Fibroblast of skin of right quadriceps (primary cell): ENCODE results near the gene SLC1A5.
"Not testable (repeated sequence)": the region's sequence is repeated elsewhere in the genome, so short reads cannot be mapped to it uniquely, and the experiment has no call there.

Experiments used
- DNase-seq: peaks from one replicate; pipeline ENCODE4 v3.0.0-alpha.2; 2013

SLC1A5 gene

GRCh38 chr19:46798713-46799112, 10.3 kb upstream of the SLC1A5 start:
- DNase-seq = no peak

DNA sequence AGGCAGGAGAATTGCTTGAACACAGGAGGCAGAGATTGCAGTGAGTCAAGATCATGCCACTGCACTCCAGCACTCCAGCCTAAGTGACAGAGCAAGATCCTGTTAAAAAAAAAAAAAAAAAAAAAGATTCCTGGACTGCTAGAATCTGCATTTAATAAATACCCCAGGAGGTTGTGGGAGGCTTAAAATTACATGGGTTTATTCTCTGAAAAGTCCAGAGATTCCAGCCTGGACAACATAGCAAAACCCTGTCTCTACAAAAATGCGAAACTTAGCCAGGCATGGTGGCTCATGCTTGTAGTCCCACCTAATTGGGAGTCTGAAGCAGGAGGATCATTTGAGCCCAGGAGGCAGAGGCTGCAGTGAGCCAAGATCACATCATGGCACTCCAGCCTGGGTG, 9.5 kb upstream of the SLC1A5 start:
- DNase-seq = no peak

GRCh38 chr19:46791944-46792343, 3.5 kb upstream of the SLC1A5 start:
- peak; percentile 49 for DNase-seq

- no peak for DNase-seq
These were observed 977 bp upstream of the SLC1A5 start for GRCh38 chr19:46789371-46789770.

- DNase-seq = no peak
These were observed 559 bp upstream of the SLC1A5 start for GRCh38 chr19:46788968-46789338.

DNA sequence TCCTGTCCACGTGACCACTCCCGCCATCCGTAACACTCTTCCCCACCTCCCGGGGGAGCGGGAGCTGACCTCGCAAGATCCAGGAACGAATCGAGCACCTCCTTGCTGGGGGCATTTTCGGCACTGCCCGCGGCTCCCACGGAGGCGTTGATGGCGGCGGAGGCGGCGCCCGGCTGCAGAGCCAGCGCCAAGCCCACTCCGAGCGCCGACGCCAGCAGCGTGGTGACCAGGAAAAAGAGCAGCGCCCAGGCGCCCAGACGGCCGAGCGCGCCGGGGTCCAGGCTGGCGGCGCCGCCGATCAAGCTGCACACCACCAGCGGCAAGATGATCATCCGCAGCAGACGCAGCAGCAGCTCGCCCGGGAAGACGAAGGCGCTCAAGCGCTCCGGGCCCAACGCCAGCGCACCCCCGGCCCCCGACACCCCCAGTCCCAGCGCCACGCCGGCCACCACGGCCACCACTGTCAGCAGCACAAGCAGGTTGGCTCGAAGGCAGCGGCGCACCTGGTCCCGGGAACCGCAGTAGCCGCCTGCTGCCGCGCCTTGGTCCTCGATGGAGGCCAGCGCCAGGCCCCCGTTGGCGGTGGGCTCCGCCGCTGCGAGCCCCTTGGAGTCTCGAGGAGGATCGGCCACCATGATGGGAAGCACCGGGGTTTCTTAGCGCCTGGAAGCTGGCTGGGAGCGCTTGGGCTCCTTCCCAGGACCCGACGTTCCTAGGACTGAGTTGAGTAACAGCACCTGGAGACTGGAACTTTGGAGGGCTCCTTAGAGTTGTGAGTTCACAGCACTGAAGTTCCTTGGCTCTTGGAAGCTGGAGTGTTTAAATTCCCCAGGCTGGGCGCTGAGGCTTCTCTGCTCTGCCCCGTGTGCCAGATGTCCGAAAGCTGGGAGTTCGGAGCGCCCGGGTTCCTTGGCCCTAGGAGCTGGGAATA, 798 bp downstream of the SLC1A5 start:
- DNase-seq = peak; percentile 77

DNA sequence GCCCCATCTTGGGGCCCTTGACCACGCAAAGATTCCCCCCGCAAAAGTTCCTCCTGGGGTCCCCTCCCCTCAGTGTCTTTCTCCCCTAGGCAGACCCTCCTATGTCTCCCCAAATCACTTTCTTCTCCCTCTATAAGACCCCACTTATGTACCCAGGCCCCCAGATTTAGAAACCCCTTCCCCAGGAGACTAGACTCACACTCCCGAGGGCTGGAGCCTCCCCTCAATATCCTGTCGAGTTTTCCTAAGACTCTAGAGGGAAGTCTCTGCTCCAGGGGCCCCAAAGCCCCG, 1.4 kb downstream of the SLC1A5 start:
- DNase-seq = no peak

GRCh38 chr19:46786236-46787039, 2.0 kb downstream of the SLC1A5 start:
- DNase-seq = peak; percentile 88

DNA sequence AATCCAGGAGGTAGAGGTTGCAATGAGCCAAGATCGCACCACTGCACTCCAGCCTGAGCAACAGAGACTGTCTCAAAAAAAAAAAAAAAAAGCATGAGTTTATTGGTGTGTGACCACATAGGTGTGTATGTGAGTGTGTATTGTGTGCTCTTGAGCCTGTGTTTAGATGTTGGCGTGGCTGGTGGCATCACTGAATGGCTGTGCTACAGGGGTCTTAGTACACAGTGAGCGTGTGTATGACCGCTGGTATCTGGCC, 2.5 kb downstream of the SLC1A5 start:
- DNase-seq = no peak

DNA sequence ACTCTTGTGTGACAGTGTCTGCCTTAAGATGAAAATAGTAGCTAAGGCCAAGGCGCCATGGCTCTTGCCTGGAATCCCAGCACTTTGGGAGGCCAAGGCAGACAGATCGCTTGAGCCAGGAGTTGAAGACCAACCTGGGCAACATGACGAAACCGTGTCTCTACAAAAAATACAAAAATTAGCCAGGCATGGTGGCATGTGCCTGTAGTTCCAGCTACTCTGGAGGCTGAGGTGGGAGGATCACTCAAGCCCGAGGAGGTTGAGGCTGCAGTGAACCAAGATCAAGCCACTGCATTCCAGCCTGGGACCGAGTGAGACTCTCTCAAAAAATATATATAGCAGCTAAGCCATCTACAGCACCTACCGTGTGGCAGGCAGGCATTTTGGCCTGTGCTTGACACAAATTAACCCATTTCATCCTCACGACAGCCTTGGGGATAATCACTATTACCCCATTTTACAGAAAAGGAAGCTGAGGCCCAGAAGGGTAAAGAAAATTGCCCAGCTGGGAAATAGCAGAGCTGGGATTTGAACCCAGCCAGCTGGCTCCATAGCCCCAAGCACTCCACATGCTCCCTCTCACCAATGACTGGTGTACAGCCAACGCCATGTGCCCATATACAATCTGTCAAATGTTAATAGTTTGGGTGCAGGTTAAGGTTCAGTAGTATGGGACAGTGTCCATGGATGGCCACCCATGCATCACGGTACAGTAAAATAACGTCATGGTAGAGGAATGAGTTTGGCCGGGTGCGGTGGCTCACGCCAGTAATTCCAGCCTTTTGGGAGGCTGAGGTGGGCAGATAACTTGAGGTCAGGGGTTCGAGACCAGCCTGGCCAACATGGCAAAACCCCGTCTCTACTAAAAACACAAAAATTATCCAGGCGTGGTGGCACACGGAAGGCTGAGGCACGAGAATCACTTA, 3.1 kb downstream of the SLC1A5 start:
- DNase-seq = no peak

GRCh38 chr19:46784262-46785053, 3.9 kb downstream of the SLC1A5 start:
- peak; percentile 96 for DNase-seq

GRCh38 chr19:46783670-46784069, 4.7 kb downstream of the SLC1A5 start:
- DNase-seq = no peak

DNA sequence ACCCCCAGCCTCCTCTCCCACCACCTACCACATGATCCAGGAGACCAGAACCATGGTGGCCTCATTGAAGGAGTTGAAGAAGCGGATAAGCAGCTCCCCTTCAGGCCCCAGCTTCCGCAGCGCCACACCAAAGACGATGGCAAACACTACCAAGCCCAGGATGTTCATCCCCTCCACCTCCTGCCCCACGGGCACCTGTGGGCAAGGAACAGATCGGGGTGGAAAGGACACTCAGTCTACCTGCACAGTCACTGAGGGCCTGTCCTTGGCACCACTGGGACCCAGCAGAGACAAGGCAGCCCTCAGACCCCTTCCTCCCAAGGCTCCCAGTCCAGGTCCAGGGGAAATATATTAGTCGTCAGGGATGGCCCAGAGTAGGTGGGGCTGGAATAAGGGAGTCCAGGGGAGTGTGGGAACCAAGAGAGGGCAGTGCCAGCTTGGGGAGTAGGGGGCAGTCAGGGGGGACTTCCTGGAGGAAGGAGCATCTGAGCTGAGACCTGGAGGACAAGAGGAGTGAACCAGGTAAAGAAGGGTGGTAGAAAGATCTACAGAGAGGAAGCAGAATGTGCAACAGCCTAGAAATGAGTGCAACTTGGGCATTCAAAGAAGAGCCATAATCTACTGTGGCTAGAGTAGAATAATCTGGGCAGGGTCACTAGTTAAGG, 5.9 kb downstream of the SLC1A5 start:
- DNase-seq = no peak

DNA sequence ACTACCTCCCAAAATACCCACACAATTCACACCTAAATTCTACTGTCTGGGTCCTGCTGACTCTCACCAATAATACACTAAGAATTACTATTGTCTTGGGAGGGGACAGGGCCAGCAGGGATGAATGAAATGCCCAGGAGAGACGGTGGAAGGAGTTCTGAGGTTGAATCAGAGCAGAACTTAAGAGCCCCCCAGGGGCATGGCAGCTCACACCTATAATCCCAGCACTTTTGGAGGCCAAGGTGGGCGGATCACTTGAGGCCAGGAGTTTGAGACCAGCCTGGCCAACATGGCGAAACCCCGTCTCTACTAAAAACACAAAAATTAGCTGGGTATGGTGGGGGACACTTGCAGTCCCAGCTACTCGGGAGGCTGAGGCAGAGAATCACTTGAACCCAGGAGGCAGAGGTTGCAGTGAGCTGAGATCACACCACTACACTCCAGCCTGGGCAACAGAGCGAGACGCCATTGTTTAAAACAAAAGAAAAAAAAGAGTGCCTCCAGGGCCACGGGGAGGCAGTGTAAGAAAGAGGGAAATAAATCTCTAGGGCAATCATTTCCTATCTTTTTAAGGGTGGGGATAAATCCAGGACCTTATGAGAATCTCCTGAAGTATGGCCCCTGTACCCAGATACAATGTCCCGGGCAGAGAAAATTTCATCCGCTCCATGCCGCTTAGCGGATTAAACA, 10.3 kb downstream of the SLC1A5 start:
- DNase-seq = not testable (repeated sequence)

DNA sequence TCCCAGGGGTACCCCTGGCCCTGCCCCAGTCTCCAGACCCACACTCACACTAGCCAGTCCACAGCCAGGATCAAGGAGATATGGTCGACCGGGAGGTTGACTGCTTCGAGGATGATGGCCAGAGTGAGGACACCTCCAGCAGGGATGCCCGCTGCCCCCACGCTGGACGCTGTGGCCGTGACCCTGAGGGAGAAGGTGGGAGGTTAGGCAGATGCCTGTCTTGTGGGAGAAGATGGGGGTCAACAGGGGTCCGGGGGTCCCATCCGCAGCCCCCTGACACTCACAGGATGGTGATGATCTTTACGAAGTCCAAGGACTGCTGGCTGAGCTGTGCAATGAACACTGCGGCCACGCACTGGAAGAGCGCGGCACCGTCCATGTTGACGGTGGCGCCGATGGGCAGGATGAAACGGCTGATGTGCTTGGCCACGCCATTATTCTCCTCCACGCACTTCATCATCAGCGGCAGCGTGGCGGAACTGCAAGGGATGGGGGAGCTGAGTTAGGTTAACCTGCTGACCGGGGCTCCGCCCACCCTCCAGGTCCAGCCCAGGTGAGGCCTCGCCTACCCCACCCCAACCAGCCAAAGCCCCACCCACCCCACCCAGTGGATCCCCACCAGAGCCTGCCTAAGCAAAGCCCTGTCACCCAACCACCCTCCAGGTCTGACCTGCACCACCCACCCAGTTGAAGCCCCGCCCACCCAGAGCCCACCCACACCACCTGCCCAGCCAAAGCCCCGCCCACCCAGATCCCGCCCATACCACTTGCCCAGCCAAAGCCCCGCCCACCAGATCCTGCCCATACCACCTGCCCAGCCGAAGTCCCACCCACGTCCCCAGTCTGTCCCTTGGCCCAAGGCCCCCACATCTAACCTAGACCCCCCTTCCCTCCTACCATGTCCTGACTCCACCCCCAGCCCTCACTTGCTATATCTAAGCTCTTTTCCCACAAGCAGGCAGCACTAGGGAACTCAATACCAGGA, 11.2 kb downstream of the SLC1A5 start:
- no peak for DNase-seq

- no peak for DNase-seq
These were observed 12.6 kb downstream of the SLC1A5 start for GRCh38 chr19:46775642-46776258.

DNA sequence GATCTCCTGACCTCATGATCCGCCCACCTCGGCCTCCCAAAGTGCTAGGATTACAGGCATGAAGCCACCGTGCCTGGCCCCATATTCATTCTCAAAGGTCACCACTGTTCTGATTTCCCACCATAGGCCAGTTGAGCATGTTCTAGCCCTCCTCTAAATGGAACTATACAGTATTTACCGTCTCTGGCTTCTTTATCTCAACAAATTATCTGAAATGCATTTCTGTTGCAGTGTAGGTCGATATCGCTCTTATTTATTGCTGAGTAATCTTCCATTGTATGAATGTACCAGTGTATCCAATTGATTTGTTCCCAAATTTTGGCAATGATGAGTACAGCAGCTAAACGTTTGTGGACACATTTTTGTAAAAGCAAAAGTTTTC, 15.4 kb downstream of the SLC1A5 start:
- DNase-seq = no peak

DNA sequence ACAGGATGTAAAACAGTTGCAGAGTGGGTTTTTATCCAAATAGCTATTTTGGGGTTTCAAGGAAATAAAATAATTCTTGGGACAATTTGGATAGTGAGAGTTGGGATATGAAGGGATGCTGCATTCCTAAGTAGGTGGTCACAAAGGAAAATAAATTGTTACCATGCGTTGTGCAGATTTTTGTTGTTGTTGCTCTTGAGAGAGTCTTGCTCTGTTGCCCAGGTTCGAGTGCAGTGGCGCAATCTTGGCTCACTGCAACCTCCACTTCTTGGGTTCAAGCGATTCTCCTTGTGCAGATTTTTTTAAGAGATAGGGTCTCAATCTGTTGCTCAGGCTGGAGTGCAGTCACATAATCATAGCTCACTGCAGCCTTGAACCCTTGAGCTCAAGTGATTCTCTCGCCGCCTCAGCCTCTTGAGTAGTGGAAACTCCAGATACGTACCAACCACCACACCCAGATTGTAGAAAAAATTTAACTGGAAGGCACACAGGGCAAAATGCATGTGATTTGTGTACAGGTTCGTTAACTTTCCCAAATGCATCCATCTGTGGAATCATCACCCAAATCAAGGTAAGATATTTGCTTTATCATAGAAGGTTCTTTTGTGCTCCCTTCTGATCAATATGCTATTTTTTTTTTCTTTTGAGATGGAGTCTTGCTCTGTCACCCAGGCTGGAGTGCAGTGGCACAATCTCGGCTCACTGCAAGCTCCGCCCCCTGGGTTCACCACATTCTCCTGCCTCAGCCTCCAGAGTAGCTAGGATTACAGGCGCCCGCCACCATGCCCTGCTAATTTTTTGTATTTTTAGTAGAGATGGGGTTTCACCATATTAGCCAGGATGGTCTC, 16.0 kb downstream of the SLC1A5 start:
- DNase-seq = peak; percentile 57

- DNase-seq = not testable (repeated sequence)
These were observed 19.6 kb downstream of the SLC1A5 start for GRCh38 chr19:46768746-46769145.
